ENCODE data around the gene OR6Q1. TPM values are rescaled to one million over a fixed set of nuclear protein-coding genes. Genes with fewer than 3 reads are reported as not detected.

The OR6Q1 gene
- not detected in 5 replicates for total RNA-seq (2022; extraction: Qiagen RNA extraction; ENCODE audit: low read depth)

GRCh38 chr11:58030653-58031052 is at the start of gene OR6Q1:
TSS of gene OR6Q1 (plus strand) at chr11:58030953. CDS start at chr11:58030953, 0 bp downstream.

GRCh38 chr11:58023435-58023931 is 7.3 kb upstream of the OR6Q1 start, which contains the start of gene OR9Q1:
TSS of gene OR9Q1 (plus strand) at chr11:58023881. CDS start at chr11:58179445, 155,564 bp downstream.

Other genes starting within 250 kb of the OR6Q1 start
- not detected in 5 replicates for gene OR9Q1, start 7.1 kb upstream of the OR6Q1 start, total RNA-seq (2022; extraction: Qiagen RNA extraction; ENCODE audit: low read depth)
- not detected in 5 replicates for gene OR9I1, start 94.6 kb downstream of the OR6Q1 start, total RNA-seq (2022; extraction: Qiagen RNA extraction; ENCODE audit: low read depth)
- gene OR9Q2, start 158.1 kb downstream of the OR6Q1 start, total RNA-seq (2022; extraction: Qiagen RNA extraction; ENCODE audit: low read depth), result not detected in 5 replicates
- not detected in 5 replicates for gene OR1S2, start 173.2 kb downstream of the OR6Q1 start, total RNA-seq (2022; extraction: Qiagen RNA extraction; ENCODE audit: low read depth)
- gene OR1S1, start 181.8 kb downstream of the OR6Q1 start, total RNA-seq (2022; extraction: Qiagen RNA extraction; ENCODE audit: low read depth), result not detected in 5 replicates
- gene OR10Q1, start 198.0 kb downstream of the OR6Q1 start, total RNA-seq (2022; extraction: Qiagen RNA extraction; ENCODE audit: low read depth), result not detected in 5 replicates
- not detected in 5 replicates for gene OR10W1, start 237.3 kb downstream of the OR6Q1 start, total RNA-seq (2022; extraction: Qiagen RNA extraction; ENCODE audit: low read depth)